RPMI8226 (cell line): Measurements from ENCODE around the gene ITGA1.
"Not testable (repeated sequence)": the region's sequence is repeated elsewhere in the genome, so short reads cannot be mapped to it uniquely, and the experiment has no call there.

Experiments used
- DNase-seq: peaks from one replicate; pipeline ENCODE4 v3.0.0-alpha.2; 2015

ITGA1 gene

GRCh38 chr5:52787600-52788504 is at the start of gene ITGA1, which contains the start of gene PELO:
Gene ITGA1, plus strand, starts transcription at chr5:52787916. Its CDS starts 438 bp downstream, at chr5:52788354.
Gene PELO, plus strand, starts transcription at chr5:52787916. Its CDS starts 12,479 bp downstream, at chr5:52800395.
- peak; percentile 39 for DNase-seq

- DNase-seq = no peak
Observed at GRCh38 chr5:52738095-52738506, 49.6 kb upstream of the ITGA1 start.

- DNase-seq = no peak
Observed at GRCh38 chr5:52740007-52740406, 47.7 kb upstream of the ITGA1 start.

GRCh38 chr5:52743012-52743411 is 44.7 kb upstream of the ITGA1 start:
- no peak for DNase-seq

GRCh38 chr5:52743529-52743928 is 44.2 kb upstream of the ITGA1 start:
- DNase-seq = no peak

GRCh38 chr5:52743970-52744369 is 43.7 kb upstream of the ITGA1 start:
- DNase-seq = no peak

GRCh38 chr5:52744867-52745458 is 42.8 kb upstream of the ITGA1 start:
- DNase-seq = not testable (repeated sequence)

GRCh38 chr5:52746539-52746938 is 41.2 kb upstream of the ITGA1 start:
- DNase-seq = no peak

GRCh38 chr5:52748590-52748989 is 39.1 kb upstream of the ITGA1 start:
- no peak for DNase-seq

- no peak for DNase-seq
Observed at GRCh38 chr5:52749666-52750065, 38.0 kb upstream of the ITGA1 start.

- no peak for DNase-seq
Observed at GRCh38 chr5:52751137-52751536, 36.6 kb upstream of the ITGA1 start.

- DNase-seq = no peak
Observed at GRCh38 chr5:52754051-52754450, 33.7 kb upstream of the ITGA1 start.

- no peak for DNase-seq
Observed at GRCh38 chr5:52757527-52757926, 30.2 kb upstream of the ITGA1 start.

- no peak for DNase-seq
Observed at GRCh38 chr5:52758014-52758413, 29.7 kb upstream of the ITGA1 start.

- no peak for DNase-seq
Observed at GRCh38 chr5:52759331-52759730, 28.4 kb upstream of the ITGA1 start.

- no peak for DNase-seq
Observed at GRCh38 chr5:52760695-52761366, 26.9 kb upstream of the ITGA1 start.

GRCh38 chr5:52767217-52767743 is 20.4 kb upstream of the ITGA1 start:
- DNase-seq = no peak

GRCh38 chr5:52767766-52768480 is 19.8 kb upstream of the ITGA1 start:
- DNase-seq = no peak

- no peak for DNase-seq
Observed at GRCh38 chr5:52769061-52769460, 18.7 kb upstream of the ITGA1 start.

GRCh38 chr5:52770287-52770939 is 17.3 kb upstream of the ITGA1 start:
- DNase-seq = no peak

GRCh38 chr5:52771343-52772039 is 16.2 kb upstream of the ITGA1 start:
- DNase-seq = no peak

GRCh38 chr5:52772668-52773067 is 15.0 kb upstream of the ITGA1 start:
- no peak for DNase-seq
